ENCODE results near the gene ZDHHC8. TPM values are rescaled to one million over a fixed set of nuclear protein-coding genes. Genes with fewer than 3 reads are reported as not detected.
A peak's percentile ranks its signal among the peaks of the same experiment; 100 is the strongest.

ZDHHC8 gene
- total RNA-seq, 2 donors from 2014 or later: 45.6 to 46.3 TPM

GRCh38 chr22:20125201-20126174 lies 6.1 kb upstream of the ZDHHC8 start:
- intact Hi-C loops (cut with DNase I): no loop called here

GRCh38 chr22:20126284-20127029 lies 5.1 kb upstream of the ZDHHC8 start:
- intact Hi-C loops (cut with DNase I): no loop called here
- DNase-seq (ENCODE audit: low spot score): no peak

More at GRCh38 chr22:20125201-20126174, 6.1 kb upstream of the ZDHHC8 start:
- no peak for DNase-seq (ENCODE audit: low spot score)

GRCh38 chr22:20127318-20127868 lies 4.2 kb upstream of the ZDHHC8 start:
- intact Hi-C loops (cut with DNase I): no loop called here
- no peak for DNase-seq (ENCODE audit: low spot score)

GRCh38 chr22:20127869-20128618 lies 3.6 kb upstream of the ZDHHC8 start:
- no peak for DNase-seq (ENCODE audit: low spot score)
- intact Hi-C loops (cut with DNase I): no loop called here

GRCh38 chr22:20128619-20128901 lies 3.0 kb upstream of the ZDHHC8 start:
- no peak for DNase-seq (ENCODE audit: low spot score)

GRCh38 chr22:20128902-20129746 lies 2.5 kb upstream of the ZDHHC8 start:
- intact Hi-C loops (cut with DNase I): no loop called here
- DNase-seq (ENCODE audit: low spot score): no peak

More at GRCh38 chr22:20128619-20128901, 3.0 kb upstream of the ZDHHC8 start:
- intact Hi-C loops (cut with DNase I): no loop called here

GRCh38 chr22:20129747-20130014 lies 1.9 kb upstream of the ZDHHC8 start:
- no peak for DNase-seq (ENCODE audit: low spot score)
- intact Hi-C loops (cut with DNase I): loop anchor here in 1 of 2 donors (5.0 kb wide), 1 partner anchor 167 kb away; no protein-coding TSS in a partner anchor

GRCh38 chr22:20130319-20130718 lies 1.3 kb upstream of the ZDHHC8 start:
- intact Hi-C loops (cut with DNase I): loop anchor here in 1 of 2 donors (5.0 kb wide), 1 partner anchor 168 kb away; no protein-coding TSS in a partner anchor
- no peak for DNase-seq (ENCODE audit: low spot score)

- intact Hi-C loops (cut with DNase I): loop anchor here in 1 of 2 donors (5.0 kb wide), 1 partner anchor 169 kb away; no protein-coding TSS in a partner anchor
- DNase-seq (ENCODE audit: low spot score): peak; percentile 95
These were observed 640 bp upstream of the ZDHHC8 start for GRCh38 chr22:20130731-20131596.

GRCh38 chr22:20131859-20132685 lies 468 bp downstream of the ZDHHC8 start:
- intact Hi-C loops (cut with DNase I): loop anchor here in 1 of 2 donors (5.0 kb wide), 1 partner anchor 170 kb away; no protein-coding TSS in a partner anchor
- peak; percentile 90 for DNase-seq (ENCODE audit: low spot score)

- intact Hi-C loops (cut with DNase I): loop anchor here in 1 of 2 donors (5.0 kb wide), 1 partner anchor 170 kb away; no protein-coding TSS in a partner anchor
- no peak for DNase-seq (ENCODE audit: low spot score)
These were observed 1.2 kb downstream of the ZDHHC8 start for GRCh38 chr22:20132686-20133246.

GRCh38 chr22:20133930-20134549 lies 2.4 kb downstream of the ZDHHC8 start:
- DNase-seq (ENCODE audit: low spot score): no peak
- intact Hi-C loops (cut with DNase I): loop anchor here in 1 of 2 donors (5.0 kb wide), 1 partner anchor 172 kb away; no protein-coding TSS in a partner anchor

GRCh38 chr22:20135265-20135664 lies 3.7 kb downstream of the ZDHHC8 start:
- intact Hi-C loops (cut with DNase I): no loop called here
- DNase-seq (ENCODE audit: low spot score): no peak

GRCh38 chr22:20135806-20136602 lies 4.4 kb downstream of the ZDHHC8 start:
- DNase-seq (ENCODE audit: low spot score): no peak
- intact Hi-C loops (cut with DNase I): no loop called here

GRCh38 chr22:20136603-20136873 lies 4.9 kb downstream of the ZDHHC8 start:
- no peak for DNase-seq (ENCODE audit: low spot score)
- intact Hi-C loops (cut with DNase I): no loop called here

All from posterior vena cava (tissue), 2 donors.